ENCODE data around the gene CNTNAP2.

CNTNAP2 gene

GRCh38 chr7:146449625-146450024 lies 333.0 kb downstream of the CNTNAP2 start:
- DNase-seq: no peak

GRCh38 chr7:146455091-146455655 lies 338.6 kb downstream of the CNTNAP2 start:
- DNase-seq: no peak

GRCh38 chr7:146479040-146479439 lies 362.4 kb downstream of the CNTNAP2 start:
- no peak for DNase-seq

DNA sequence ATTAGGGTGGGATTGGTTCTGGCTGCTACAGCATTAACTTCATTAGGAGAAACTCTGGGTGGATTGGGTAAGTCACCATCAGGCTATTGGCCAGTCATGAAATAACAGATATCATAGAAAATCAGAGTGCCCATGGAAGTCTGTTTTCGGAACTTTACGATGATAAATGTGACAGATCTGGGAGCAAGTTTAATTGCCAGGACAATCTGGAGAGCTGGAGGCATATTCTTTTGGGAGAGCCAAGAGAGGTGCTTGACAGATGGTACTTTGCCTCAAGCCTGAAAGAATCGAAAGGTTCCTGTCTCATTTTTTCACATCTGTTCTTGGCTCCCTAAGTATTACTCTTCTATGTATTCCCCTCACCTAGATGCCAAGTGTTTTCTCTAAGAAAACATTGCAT lies 369.9 kb downstream of the CNTNAP2 start:
- DNase-seq: no peak

GRCh38 chr7:146492017-146492416 lies 375.4 kb downstream of the CNTNAP2 start:
- no peak for DNase-seq

GRCh38 chr7:146494952-146495596 lies 378.5 kb downstream of the CNTNAP2 start:
- DNase-seq: no peak

DNA sequence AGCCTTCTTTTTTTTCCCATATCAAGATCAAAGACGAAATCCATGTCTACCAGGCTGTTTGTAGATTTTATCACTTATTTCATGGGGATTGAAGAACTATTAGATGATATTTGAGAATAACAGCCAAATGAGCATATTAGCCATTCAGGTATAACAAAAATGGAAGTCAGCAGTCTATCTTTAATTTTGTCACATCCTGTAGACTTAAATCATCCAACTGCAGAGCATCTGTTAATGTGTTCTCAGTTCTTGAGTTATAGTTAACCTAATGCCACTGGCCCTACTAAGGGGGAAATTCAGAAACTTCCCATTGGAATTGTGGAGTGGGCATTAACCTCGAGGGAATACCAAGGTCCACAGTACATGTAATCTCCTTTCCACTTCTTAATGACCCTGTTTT lies 380.1 kb downstream of the CNTNAP2 start:
- DNase-seq: no peak

- DNase-seq: no peak
Measured at GRCh38 chr7:146499970-146500369, 383.4 kb downstream of the CNTNAP2 start.

GRCh38 chr7:146503844-146504243 lies 387.2 kb downstream of the CNTNAP2 start:
- no peak for DNase-seq

DNA sequence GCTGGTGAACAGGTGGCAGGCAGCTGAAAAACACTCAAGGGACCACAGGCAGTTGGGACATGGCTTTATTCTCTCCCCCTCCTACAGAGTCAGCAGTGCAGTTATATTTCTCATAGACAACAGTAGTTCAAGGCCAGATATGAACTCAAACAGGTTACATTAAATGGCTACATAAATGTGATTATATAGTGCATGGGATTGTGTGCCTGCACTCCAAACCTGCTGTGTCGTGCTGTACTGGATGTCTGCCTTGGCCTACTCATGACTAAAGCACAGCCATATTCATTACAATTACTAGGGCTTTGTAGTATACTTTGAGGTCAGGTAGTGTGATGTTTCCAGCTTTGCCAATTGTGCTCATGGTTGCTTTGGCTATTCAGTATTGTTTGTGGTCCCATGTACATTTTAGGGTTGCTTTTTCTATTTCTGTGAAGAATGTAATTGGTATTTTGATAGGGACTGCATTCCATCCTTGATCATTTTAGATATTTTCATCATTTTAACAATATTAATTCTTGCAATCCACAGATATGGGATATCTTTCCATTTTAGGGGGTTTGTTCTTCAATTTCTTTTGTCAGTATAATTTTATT lies 393.6 kb downstream of the CNTNAP2 start:
- no peak for DNase-seq

- no peak for DNase-seq
Measured at GRCh38 chr7:146514304-146514703, 397.7 kb downstream of the CNTNAP2 start.

DNA sequence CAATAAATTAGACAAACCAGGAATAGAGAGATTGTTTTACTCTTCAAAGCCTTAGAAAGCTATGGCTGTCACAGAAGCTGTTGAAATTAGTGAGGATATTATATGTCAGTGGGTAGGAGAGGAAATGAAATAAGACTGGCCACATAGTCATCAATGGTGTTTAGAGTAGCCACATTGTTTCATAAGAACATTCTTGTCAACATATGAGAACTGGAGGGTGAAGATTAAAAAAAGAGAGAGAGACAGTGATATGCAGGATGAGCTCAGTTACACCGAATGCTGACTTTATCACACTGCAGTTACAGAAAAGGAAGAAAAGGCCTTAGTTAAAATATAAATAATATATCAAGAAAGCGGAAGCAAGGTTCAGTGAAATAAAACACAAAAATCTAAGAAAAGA lies 412.0 kb downstream of the CNTNAP2 start:
- DNase-seq: no peak

- no peak for DNase-seq
Measured at GRCh38 chr7:146539836-146540235, 423.2 kb downstream of the CNTNAP2 start.

GRCh38 chr7:146542101-146542500 lies 425.5 kb downstream of the CNTNAP2 start:
- DNase-seq: no peak

- DNase-seq: no peak
Measured at GRCh38 chr7:146544748-146545147, 428.1 kb downstream of the CNTNAP2 start.

DNA sequence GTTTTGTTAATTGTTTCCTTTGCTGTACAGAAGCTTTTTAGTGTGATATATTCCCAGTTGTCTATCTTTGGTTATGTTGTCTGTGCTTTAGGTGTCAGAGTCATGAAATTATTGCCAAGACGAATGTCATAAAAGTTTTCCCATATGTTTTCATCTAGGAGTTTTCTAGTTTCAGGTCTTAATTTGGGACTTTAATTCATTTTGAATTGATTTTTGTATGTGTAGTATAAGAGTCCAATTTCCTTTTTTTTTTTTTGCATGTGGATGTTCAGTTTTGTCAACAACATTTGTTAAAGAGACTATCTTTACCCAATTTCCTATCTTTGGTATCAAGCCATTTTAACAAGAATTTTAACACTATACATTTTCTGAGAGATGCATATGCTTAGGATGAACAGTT lies 432.2 kb downstream of the CNTNAP2 start:
- DNase-seq: no peak

DNA sequence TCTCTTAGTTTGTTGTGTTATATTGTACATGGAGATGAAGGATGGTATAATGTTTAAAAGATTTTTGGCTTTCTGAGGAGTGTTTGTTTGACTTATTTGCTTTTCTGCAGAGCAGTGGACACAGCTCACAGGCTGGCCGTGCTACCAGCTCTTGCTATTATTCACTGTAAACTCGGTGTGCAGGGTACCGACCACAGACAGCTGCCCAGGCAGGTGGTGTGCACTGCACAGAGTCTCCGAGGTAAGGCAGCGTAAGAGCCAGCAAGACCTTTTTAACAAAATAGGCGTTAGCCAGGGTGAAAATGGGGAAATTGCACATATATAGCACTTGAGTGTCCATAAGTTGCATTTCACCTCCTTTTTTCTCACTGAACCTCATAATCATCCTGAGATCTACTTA lies 438.0 kb downstream of the CNTNAP2 start:
- DNase-seq: no peak

GRCh38 chr7:146557971-146558469 lies 441.4 kb downstream of the CNTNAP2 start:
- no peak for DNase-seq

DNA sequence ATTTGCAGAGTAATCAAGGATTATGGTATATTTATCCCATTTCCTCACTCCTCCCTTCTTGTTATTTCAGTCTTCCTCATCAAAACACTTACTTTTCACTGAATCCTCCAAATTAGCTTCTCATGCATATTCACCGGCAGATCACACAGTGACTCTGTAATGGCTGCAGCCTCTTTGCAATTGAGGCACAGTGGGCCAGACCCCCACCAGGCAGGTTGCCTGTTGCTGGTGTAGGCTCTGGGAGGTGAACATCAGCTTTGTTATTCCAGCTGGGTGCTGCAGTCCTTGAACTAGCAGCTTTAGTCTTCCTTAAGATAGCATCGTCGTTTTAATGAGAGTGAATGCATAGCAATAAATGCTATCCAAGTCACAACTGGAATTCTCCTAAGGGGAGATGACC lies 449.3 kb downstream of the CNTNAP2 start:
- DNase-seq: no peak

- no peak for DNase-seq
Measured at GRCh38 chr7:146575903-146576302, 459.3 kb downstream of the CNTNAP2 start.

- DNase-seq: no peak
Measured at GRCh38 chr7:146591976-146592375, 475.4 kb downstream of the CNTNAP2 start.

GRCh38 chr7:146606628-146607027 lies 490.0 kb downstream of the CNTNAP2 start:
- no peak for DNase-seq

GRCh38 chr7:146619641-146620040 lies 503.0 kb downstream of the CNTNAP2 start:
- DNase-seq: no peak

GRCh38 chr7:146626912-146627311 lies 510.3 kb downstream of the CNTNAP2 start:
- DNase-seq: no peak

Measured in inflammatory macrophage treated with lipopolysaccharide for 4 hours (primary cell).